Measurements from ENCODE around the gene CRYZ.

DNA sequence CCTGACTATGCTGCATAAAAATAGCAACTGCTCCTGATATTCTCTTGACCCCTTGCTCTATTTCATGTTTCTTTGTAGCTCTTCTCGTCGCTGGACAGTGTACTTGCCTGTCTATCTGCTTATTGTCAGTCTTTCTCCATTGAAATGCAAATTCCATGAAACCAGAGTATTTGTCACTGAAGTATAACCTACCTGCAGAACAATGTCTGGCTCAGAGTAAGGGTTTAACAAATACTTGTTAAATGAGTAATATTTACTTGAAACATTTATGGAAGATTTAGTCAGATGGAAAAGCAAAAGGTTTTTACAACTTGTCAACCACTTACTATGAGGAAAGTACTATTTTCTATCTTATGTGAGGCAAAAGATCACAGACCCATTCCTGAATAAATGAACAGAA is 39.4 kb downstream of the CRYZ start:
- TF ChIP-seq CHD2 (IDR thresholded peaks at IDR 0.05; ENCODE audit: low read length) = no peak
- no peak for TF ChIP-seq CTCF (IDR thresholded peaks at IDR 0.05; ENCODE audit: control extremely low read depth in 1 of 3, insufficient read depth in 1 of 3, low read depth in 1 of 3, low read length in 3 of 3)
- TF ChIP-seq POLR2A (IDR thresholded peaks at IDR 0.05; ENCODE audit: control extremely low read depth in 1 of 2, low read depth in 2 of 2, low read length in 2 of 2) = no peak
- no peak for TF ChIP-seq CEBPB (IDR thresholded peaks at IDR 0.05; ENCODE audit: low read depth, low read length)
- no peak for TF ChIP-seq POLR2AphosphoS5 (IDR thresholded peaks at IDR 0.05; ENCODE audit: low read depth, low read length)
- TF ChIP-seq CHD1 (IDR thresholded peaks at IDR 0.05; ENCODE audit: low read depth, low read length) = no peak
- TF ChIP-seq FOSL1 (IDR thresholded peaks at IDR 0.05; ENCODE audit: insufficient read depth, low read depth, low read length) = no peak
- TF ChIP-seq SRF (IDR thresholded peaks at IDR 0.05; ENCODE audit: low read depth, low read length) = no peak
